Neuron (in vitro differentiated cells): ENCODE data around the gene RPH3AL.
"Not testable (repeated sequence)": the region's sequence is repeated elsewhere in the genome, so short reads cannot be mapped to it uniquely, and the experiment has no call there.

ENCODE experiments used
- H2AFZ ChIP-seq: one replicate; pipeline ENCODE4 v1.6.1; 2013; ENCODE audit warnings: low read depth, mild to moderate bottlenecking, inconsistent platforms, low read length, moderate library complexity
- H3K27me3 ChIP-seq: one replicate; pipeline ENCODE4 v1.6.1; 2013; ENCODE audit warnings: low read length; ENCODE audit not compliant: insufficient read depth
- H3K36me3 ChIP-seq: one replicate; pipeline ENCODE4 v1.6.1; 2013; ENCODE audit warnings: low read length; ENCODE audit not compliant: insufficient read depth
- H3K4me1 ChIP-seq: one replicate; pipeline ENCODE4 v1.6.1; 2013; ENCODE audit warnings: low read length; ENCODE audit not compliant: insufficient read depth
- H3K4me3 ChIP-seq: 2 replicates; pipeline ENCODE4 v1.5.1; 2013; ENCODE audit warnings: mild to moderate bottlenecking, low read length, moderate library complexity
- H3K9me3 ChIP-seq: one replicate; pipeline ENCODE4 v1.6.1; 2013; ENCODE audit warnings: low read length

Gene RPH3AL

DNA sequence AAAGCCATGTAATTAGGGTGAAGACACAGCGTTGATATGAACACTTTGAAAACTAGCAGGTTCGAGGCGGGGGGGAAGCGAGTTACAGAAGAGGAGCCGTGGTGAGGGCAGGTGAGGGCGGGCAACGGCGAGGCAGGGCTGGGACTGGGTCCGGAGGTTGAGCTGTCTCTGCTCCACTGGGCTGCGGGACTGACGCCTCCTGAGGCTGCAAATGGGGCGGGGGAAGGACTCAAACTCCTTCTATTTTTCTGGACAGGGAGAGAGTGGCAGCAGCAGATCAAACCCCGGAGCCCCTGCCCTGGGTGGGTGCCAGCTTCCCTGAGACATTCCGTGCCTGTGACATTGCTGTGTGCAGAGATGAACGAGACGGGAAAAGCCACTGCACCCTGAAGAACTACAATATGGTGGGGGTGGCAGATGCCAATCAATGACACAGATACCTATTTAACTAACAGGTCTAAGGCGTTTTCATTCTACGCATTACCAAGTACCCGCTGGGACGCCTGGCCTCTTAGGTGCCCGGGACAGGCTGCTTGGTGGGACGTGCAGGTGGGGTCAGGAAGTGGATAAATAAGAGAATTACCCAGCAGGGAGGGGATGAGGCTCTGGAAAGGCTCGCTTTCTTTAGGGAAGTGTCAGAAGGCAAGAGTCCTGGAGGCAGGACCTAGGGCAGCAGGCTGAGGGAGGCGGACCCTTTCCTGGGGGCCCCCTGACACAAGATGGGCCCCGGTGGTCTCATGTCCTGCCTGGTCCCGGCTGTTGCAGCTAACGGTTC is 30.4 kb downstream of the RPH3AL start:
- H3K9me3 ChIP-seq: peaks cover 4% of the 10 kb centered on the region
- no peaks in the 10 kb centered on the region for H3K36me3 ChIP-seq
- no peak overlapping the region for H2AFZ ChIP-seq
- peaks cover 6% of the 10 kb centered on the region for H3K27me3 ChIP-seq
- H3K4me3 ChIP-seq: no peak overlapping the region
- peaks cover 2% of the 10 kb centered on the region for H3K4me1 ChIP-seq

DNA sequence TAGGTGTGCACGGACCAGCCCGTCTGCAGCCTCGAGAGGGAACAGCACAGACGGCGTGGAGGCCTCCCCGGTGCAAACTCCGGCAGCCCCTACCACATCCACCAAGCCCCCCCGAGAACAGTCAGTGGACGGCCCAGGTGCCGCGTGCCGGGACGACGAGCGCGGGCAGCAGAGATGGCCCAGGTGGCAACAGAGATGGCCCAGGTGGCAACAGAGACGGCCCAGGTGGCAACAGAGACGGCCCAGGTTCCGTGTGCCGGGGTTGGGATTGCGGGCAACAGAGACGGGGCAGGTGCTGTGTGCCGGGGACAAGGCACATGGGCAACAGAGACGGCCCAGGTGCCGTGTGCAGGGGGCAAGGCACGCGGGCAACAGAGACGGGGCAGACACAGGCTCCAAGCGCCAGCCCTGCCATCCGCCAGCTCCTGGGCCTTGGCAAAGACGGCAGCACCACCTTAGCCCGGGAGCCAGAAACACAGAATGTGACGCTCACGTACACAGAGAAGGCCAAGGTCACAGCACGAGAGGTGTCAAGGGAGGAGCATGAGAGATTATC is 31.1 kb downstream of the RPH3AL start:
- H3K9me3 ChIP-seq: peaks cover 4% of the 10 kb centered on the region
- H3K4me3 ChIP-seq: no peak overlapping the region
- no peak overlapping the region for H2AFZ ChIP-seq
- peaks cover 6% of the 10 kb centered on the region for H3K27me3 ChIP-seq
- no peaks in the 10 kb centered on the region for H3K36me3 ChIP-seq
- peaks cover 2% of the 10 kb centered on the region for H3K4me1 ChIP-seq

DNA sequence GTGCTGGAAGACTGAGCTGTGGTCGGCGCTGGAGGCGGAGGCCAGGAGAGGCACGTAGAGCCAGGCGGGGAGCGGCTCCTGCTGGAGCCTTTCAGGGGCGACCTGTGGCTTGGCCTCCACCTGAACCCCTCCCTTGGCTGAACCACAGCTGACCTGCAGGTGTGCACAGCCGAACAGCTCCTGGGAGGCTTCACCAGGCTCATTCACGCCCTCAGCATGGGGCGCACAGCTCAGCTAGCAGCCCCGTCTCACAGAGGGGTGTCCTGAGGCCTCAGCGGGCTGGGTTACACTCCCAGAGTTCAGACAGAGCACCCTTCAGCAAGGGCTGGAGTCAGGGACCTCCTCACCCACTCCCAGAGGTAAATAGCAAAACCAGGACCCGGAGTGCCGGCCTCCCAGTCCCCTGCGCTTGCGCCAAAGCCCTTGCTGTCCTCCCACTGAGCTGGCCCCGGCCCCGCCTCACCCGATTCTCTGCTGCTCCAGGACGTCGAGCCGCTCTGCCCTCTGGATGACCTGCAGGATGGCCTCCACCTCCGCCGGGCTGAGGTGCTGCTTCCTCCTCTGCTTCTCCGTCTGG is 31.7 kb downstream of the RPH3AL start:
- H2AFZ ChIP-seq: no peak overlapping the region
- H3K9me3 ChIP-seq: peaks cover 4% of the 10 kb centered on the region
- H3K36me3 ChIP-seq: no peaks in the 10 kb centered on the region
- H3K4me3 ChIP-seq: no peak overlapping the region
- H3K27me3 ChIP-seq: peaks cover 6% of the 10 kb centered on the region
- peaks cover 2% of the 10 kb centered on the region for H3K4me1 ChIP-seq

DNA sequence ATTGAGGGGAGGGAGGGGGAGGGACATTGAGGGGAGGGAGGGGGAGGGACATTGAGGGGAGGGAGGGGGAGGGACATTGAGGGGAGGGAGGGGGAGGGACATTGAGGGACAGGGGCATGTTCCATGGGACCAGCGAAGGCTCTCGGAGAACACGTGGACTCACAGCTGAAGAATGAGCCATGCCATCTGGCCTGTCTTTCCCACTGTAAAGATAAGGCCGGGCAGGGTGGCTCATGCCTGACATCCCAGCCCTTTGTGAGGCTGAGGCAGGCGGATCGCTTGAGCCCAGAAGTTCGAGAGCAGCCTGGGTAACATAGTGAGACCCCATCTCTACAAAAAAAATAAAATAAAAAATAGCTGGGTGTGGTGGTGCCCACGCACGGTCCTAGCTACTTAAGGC is 32.5 kb downstream of the RPH3AL start:
- peaks cover 7% of the 10 kb centered on the region for H3K9me3 ChIP-seq
- H2AFZ ChIP-seq: no peak overlapping the region
- H3K4me3 ChIP-seq: no peak overlapping the region
- H3K36me3 ChIP-seq: no peaks in the 10 kb centered on the region
- H3K4me1 ChIP-seq: peaks cover 2% of the 10 kb centered on the region
- peaks cover 6% of the 10 kb centered on the region for H3K27me3 ChIP-seq

DNA sequence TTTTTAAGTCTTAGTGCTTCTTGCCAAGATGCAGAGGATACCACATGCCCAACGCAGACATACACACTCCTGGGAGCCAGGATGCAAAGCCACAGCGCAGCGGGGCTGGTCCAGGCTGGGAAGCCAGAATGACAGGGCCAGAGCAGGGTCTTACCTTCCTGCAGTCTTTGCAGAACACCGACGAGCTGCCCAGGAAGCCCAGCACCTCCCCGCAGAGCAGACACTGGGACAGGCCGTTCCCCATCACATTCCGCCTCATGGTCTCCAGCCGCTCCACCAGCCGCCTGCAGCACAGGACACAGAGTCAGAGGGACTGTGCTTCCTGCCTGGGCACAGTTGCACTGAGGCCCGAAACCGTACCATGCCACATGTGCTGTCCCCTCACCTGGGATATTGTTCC is 33.3 kb downstream of the RPH3AL start:
- Histone ChIP-seq H2AFZ (no peak overlapping the region), H3K4me1 (peaks cover 2% of the 10 kb centered on the region), H3K36me3 (no peaks in the 10 kb centered on the region), H3K9me3 (peaks cover 7% of the 10 kb centered on the region), H3K4me3 (no peak overlapping the region), H3K27me3 (peaks cover 6% of the 10 kb centered on the region)

DNA sequence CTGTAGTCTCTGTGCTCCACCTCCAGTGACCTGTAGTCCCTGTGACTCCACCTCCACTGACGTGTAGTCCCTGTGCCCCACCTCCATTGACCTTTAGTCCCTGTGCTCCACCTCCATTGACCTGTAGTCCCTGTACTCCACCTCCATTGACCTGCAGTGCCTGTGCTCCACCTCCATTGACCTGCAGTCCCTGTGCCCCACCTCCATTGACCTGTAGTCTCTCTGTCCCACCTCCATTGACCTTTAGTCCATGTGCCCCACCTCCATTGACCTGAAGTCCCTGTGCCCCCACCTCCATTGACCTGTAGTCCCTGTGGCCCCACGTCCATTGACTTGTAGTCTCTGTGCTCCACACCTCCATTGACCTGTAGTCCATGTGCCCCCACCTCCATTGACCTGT is 35.5 kb downstream of the RPH3AL start:
- H3K4me3 ChIP-seq, H3K27me3 ChIP-seq, H3K36me3 ChIP-seq, H3K4me1 ChIP-seq, H3K9me3 ChIP-seq, H2AFZ ChIP-seq: not testable (repeated sequence)

DNA sequence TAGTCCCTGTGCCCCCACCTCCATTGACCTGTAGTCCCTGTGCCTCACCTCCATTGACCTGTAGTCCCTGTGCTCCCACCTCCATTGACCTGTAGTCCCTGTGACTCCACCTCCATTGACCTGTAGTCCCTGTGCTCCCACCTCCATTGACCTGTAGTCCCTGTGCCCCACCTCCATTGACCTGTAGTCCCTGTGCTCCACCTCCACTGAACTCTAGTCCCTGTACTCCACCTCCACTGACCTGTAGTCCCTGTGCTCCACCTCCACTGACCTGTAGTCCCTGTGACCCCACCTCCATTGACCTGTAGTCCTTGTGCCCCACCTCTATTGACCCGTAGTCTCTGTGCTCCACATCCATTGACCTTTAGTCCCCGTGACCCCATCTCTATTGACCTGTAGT is 37.2 kb downstream of the RPH3AL start:
- H3K4me3 ChIP-seq, H3K27me3 ChIP-seq, H2AFZ ChIP-seq, H3K9me3 ChIP-seq, H3K4me1 ChIP-seq, H3K36me3 ChIP-seq: not testable (repeated sequence)

DNA sequence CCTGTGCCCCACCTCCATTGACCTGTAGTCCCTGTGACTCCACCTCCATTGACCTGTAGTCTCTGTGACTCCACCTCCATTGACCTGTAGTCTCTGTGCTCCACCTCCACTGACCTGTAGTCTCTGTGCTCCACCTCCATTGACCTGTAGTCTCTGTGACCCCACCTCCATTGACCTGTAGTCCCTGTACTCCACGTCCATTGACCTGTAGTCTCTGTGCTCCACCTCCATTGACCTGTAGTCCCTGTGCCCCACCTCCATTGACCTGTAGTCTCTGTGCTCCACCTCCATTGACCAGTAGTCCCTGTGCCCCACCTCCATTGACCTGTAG is 38.0 kb downstream of the RPH3AL start:
- H3K4me3 ChIP-seq, H3K9me3 ChIP-seq, H3K4me1 ChIP-seq, H3K27me3 ChIP-seq, H2AFZ ChIP-seq, H3K36me3 ChIP-seq: not testable (repeated sequence)

DNA sequence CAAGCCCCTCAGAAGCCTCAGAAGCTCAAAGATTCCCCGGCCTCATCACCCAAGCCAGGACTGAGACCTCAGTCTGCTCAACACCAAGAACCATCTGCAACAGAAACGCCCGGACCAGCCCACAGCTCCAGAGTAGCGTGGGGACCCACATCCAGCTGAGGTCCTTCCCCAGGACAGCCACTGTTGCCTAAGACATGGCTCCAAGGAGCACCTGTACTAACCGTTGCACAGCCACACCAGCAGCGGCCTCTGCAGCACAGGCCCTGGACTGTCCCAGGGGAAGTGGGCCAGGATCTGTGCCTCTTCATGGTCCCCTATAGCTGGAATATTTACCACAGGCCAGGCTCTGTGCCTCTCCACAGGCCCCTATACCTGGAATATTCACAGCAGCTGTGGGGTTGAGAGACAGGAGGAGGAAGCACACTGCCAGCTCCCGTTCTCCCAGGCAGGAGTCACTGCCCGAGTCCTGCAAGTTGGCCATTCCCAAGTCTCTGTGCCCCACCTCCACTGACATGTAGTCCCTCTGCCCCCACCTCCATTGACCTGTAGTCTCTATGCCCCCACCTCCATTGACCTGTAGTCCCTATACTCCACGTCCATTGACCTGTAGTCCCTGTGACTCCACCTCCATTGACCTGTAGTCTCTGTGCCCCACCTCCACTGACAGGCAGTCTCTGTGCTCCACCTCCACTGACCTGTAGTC is 38.5 kb downstream of the RPH3AL start:
- Histone ChIP-seq H2AFZ (no peak overlapping the region), H3K4me1 (no peaks in the 10 kb centered on the region), H3K27me3 (no peaks in the 10 kb centered on the region), H3K36me3 (no peaks in the 10 kb centered on the region), H3K9me3 (peaks cover 5% of the 10 kb centered on the region), H3K4me3 (no peak overlapping the region)

DNA sequence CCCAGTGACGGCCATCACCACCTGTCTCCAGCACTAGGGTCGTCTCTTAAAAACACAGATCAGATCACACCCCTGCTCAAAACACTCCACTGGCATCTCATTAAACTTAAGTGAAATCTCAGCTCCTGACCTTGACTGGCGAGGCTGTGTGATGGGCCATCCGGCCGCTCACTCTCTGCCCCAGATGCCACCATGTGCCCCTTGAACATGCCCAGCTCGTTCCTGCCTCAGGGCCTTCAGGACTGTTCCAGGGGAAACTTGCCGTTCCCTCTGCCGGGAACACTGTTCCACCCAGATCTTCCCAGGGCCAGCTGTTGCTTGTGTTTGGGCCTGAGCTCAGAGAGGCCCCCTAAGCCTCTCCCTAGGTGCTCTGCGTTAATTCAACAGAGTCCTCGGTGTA is 39.4 kb downstream of the RPH3AL start:
- no peak overlapping the region for H2AFZ ChIP-seq
- H3K36me3 ChIP-seq: no peaks in the 10 kb centered on the region
- H3K4me3 ChIP-seq: no peak overlapping the region
- H3K27me3 ChIP-seq: no peaks in the 10 kb centered on the region
- H3K4me1 ChIP-seq: peaks cover 5% of the 10 kb centered on the region
- H3K9me3 ChIP-seq: peaks cover 3% of the 10 kb centered on the region

DNA sequence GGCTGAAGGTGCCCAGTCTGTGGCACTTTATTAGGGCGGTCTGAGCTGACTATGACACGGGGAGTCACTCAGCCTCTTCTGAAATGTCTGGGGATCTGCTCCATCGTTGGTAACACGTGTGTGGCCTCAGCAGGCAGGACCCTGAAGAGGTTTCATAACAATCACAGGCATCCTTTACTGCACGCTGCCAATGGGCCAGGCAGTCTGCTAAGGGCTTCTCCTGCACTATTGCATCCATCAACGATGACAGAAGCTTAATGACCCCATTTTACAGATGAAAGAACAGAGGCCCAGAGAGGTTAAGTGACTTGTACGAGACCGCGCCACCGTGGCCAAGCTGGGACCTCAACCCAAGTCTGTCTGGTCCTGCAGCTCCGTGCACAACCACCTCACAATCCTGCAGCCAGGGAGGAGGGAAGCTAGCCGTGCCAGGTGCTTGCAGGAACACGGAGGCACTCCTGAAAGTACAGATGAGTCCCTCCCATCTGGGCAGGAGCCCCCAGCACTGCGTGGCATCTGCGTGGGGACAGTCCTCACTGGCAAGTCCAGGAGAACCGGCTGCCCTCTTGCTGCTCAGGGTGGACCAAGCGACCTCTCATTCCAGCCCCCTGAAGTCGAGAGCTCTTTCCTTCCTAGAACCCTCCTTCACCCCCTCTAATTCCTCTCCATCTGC is 40.0 kb downstream of the RPH3AL start:
- no peaks in the 10 kb centered on the region for H3K36me3 ChIP-seq
- H3K4me3 ChIP-seq: no peak overlapping the region
- no peak overlapping the region for H2AFZ ChIP-seq
- H3K27me3 ChIP-seq: no peaks in the 10 kb centered on the region
- H3K4me1 ChIP-seq: peaks cover 12% of the 10 kb centered on the region
- H3K9me3 ChIP-seq: peaks cover 3% of the 10 kb centered on the region

DNA sequence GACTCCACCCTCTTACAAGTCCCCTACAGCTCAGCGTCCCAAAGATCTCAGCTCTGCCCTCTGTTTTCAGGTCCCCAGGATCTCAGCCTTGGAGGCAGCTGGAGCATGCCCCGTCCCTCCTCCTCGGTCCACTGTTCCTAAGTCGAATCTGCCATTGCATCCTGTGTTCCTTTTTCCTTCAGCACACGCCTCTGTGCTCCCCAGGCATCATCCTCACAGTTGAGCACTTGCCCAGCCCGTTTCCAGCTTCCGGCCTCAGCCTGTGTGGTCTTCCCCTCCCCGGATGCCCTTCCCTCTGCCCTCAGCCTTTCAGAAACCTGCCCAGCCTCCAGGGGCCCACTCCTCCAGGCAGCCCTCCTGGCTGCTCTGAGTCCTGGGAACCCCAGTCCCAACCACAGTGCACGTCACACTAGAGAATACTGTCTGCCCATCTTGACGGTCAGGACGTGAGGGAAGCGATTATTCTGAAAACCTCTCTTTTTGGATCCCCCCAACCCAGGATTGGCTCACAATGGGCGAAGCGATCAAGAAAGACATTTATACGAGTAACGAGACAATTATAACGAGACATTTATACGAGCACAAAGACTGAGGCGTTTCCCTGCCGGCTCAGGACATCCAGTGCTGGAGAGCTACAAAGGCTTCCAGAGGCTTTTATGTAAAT is 41.4 kb downstream of the RPH3AL start:
- Histone ChIP-seq H3K36me3 (no peaks in the 10 kb centered on the region), H3K27me3 (no peaks in the 10 kb centered on the region), H3K9me3 (peaks cover 3% of the 10 kb centered on the region), H2AFZ (no peak overlapping the region), H3K4me3 (no peak overlapping the region), H3K4me1 (peaks cover 15% of the 10 kb centered on the region)
